HL-60/S4 treated with phorbol 12-myristate 13-acetate at 8.2 ng/mL for 4 days and 3 days (cell line): ENCODE results near the gene THSD7A.

ENCODE experiments used
- in situ Hi-C: fragments of 300-500 bp; cut with MboI; formaldehyde crosslinking; loops from 2 replicates; pipeline ENCODE4 v1.15.0; 2022; ENCODE audit warnings: low sequenced_read_pairs

THSD7A gene

DNA sequence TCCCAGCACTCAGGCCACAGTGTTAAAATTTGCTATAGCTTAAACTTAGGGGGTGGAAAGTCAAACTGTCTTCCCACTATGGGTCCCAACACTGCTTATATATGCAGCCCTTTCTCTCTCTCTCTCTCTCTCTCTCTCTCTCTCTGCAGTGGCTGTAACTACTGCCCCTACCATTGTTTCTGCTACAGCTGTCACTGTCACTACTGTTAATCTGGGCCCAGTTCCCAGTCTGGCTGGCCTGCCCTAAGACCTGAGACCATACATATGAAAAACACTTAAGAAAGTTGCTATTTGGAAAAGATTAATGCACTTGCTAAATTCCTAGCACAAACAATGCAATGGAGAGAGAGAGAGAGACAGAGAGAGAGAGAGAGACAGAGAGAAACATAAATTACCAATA, 78.6 kb downstream of the THSD7A start:
- in situ Hi-C loops: no loop called here

DNA sequence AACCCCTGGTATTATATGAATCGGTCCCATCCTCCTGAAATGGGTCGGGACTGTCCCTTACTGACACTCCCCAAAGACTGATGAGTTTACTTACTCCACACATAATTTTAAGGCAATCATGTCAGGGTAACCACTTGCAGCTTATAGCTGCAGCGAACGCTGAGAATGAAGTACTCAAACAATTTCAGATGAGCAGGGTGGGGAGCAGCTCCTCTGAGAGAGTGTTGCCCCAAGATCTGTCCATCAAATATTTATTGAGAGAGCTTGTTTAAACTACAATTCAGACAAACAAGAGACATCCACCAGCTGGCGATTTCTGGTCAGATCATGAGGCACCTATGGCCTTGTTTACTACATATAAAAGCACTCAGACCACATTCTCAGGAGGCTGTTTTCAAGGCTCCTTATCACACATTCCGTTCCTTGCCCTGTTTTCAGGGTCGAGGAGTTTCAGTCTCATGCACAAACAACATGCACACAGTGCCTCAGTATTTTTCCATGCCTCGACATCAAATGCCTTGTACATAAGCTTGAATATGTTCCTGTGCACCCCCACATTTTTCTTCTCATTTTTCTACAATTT, 80.1 kb downstream of the THSD7A start:
- in situ Hi-C loops: no loop called here

GRCh38 chr7:11751315-11751714, 80.7 kb downstream of the THSD7A start:
- in situ Hi-C loops: no loop called here

- in situ Hi-C loops: no loop called here
Observed at GRCh38 chr7:11750191-11750590, 81.8 kb downstream of the THSD7A start.

DNA sequence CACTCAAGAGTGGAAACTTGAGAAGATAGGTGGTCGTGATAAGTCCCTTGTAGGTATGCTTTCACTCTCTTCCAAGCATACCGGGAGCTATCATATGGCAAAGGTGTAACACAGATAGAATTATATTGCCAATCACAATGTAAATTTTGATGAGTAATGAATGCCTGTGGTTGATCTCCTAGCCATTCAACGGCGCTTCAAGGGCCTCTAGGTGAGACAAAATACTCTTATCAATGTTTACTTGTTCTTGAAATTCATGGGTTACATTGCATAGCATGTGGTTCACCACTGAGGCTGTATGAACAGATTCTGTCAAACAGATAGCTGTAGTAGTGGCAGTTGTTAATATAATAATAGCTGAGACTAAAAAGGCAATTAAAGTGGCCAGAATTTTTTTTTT, 82.4 kb downstream of the THSD7A start:
- in situ Hi-C loops: no loop called here

GRCh38 chr7:11748884-11749283, 83.1 kb downstream of the THSD7A start:
- in situ Hi-C loops: no loop called here

- in situ Hi-C loops: no loop called here
Observed at GRCh38 chr7:11747715-11748485, 84.1 kb downstream of the THSD7A start.

- in situ Hi-C loops: no loop called here
Observed at GRCh38 chr7:11746591-11746990, 85.4 kb downstream of the THSD7A start.

DNA sequence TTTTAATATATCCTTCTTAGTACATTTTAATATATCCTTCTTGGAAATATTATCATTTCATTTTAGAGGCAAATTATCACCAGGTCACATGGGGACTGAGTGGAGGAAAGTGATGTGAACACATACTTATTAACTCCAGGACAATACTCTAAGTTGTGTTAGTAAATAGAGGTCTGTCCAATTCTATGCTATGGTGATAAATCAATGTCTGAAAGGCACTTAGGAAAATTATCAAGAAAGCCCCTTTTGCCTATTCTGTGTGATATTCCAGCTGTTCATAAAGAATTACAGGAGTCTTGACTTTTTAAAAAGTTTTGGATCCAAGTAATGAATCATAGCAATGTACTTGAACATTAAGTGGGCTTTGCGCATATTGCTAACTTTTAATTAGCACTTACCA, 88.5 kb downstream of the THSD7A start:
- in situ Hi-C loops: no loop called here

- in situ Hi-C loops: no loop called here
Observed at GRCh38 chr7:11743016-11743415, 89.0 kb downstream of the THSD7A start.

GRCh38 chr7:11742496-11742895, 89.5 kb downstream of the THSD7A start:
- in situ Hi-C loops: no loop called here

GRCh38 chr7:11737723-11738122, 94.3 kb downstream of the THSD7A start:
- in situ Hi-C loops: no loop called here

GRCh38 chr7:11732207-11732606, 99.8 kb downstream of the THSD7A start:
- in situ Hi-C loops: no loop called here

DNA sequence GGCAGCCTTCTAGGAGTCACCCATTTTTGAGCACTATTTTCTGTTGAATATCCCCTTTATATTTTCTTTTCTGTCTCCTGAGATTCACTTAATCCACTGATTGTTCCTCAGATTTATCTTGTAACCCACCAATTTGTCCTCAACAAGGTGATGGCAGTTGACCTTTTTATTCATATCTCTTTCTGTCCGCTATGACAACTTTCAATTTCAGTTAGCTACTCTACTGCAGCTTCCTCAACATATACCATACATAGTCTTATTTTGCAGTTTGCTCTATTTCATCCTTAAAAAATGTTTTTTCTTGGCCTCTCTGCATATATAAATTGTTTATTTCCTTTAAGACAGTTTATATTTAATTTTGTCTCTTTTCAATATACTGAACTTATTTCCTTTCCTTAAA, 101.3 kb downstream of the THSD7A start:
- in situ Hi-C loops: no loop called here

- in situ Hi-C loops: no loop called here
Observed at GRCh38 chr7:11727864-11728263, 104.1 kb downstream of the THSD7A start.

DNA sequence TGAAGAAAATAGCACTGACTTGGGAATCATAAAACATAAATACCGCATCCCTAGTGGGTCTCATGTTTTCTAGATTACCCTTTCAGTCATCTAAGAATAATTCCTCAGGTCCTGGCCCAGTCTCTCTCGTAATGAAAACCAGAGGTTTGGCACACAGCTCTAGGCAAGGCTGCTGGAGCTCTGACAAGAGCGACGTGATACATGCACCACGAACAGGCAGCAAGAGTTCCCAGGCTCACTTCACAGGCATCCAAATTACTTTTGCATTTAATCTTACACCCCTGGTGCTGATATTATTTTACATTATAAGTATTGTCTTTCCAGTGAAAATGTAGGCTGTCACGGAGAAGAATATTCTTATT, 105.2 kb downstream of the THSD7A start:
- in situ Hi-C loops: no loop called here

DNA sequence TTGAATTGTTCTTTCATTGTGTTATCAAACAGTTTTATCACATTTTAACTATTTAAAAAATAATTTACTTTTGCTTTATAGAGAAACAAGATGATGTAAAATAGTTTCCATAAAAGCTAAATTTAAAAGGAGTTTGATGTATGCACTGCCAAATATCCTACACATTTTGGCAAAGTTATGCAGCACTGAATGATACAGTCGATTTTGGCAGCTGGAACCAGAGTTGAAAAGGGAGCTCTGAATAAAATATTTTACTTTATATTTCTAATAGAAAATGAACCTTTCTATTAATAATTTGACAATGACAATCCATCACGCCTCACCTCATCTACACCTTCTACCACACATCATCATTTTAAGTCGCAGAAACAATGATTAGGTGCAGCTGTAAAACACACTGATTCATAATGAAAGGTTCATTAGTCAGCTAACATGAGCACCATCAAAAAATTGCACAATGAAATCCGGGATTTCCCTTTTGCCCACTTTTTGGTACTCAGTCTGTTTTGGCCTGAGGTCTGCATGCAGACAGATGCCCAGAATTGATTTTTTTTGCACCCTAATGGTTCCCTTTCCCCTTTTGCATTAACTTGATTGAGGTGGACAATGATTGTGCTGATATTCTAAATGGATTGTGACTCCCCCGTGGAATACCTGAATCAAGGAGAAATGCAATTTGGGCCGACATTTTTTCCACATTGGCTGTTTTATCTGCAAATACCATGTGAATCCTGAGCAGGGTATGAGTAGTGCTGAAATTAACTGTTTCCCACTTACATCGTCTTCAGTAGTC, 105.8 kb downstream of the THSD7A start:
- in situ Hi-C loops: no loop called here

DNA sequence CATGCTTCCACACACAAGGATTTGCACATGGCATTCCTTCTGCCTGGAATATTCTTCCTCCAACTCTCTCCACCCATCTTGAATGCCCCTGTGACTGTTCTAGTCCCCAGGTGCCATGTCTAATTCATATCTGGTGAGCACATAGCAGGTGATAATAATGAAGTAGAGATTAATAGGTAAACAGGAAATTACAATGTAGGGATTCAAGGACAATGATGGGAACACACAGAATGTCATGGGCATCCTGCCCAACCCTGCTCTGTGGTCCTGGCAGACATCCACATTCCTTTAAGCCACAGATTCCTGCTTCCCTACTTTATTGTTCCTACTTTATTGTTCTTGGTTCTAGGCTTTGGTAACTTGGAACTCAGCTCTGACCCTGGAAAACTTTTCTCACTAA, 115.8 kb downstream of the THSD7A start:
- in situ Hi-C loops: no loop called here

DNA sequence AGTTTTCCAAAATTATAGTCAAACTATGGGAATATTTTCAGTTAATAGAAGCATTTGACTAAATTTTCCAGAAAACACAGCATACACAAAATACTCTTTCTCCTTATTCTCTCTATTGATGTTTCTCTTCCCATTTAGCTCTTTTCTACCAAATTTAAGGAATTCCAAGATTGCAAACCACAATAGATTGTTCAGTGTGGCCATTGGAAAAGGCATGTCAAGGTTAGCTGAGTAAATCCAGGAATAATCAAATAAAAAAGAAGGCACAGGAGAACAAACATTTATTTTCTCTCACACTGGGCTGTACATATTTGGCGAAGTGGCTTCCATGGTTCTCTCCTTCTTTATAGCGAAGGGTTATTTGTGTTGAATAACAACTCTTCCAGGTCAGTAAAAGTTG, 117.3 kb downstream of the THSD7A start:
- in situ Hi-C loops: no loop called here

- in situ Hi-C loops: no loop called here
Observed at GRCh38 chr7:11714205-11714604, 117.8 kb downstream of the THSD7A start.

GRCh38 chr7:11713352-11713751, 118.6 kb downstream of the THSD7A start:
- in situ Hi-C loops: no loop called here

GRCh38 chr7:11710377-11710776, 121.6 kb downstream of the THSD7A start:
- in situ Hi-C loops: no loop called here
